Peyer's patch (tissue), 4 donors: ENCODE measurements around the gene MAN1A1. TPM values are rescaled to one million over a fixed set of nuclear protein-coding genes. Genes with fewer than 3 reads are reported as not detected.

Experiments used
- DNase-seq, 3 donors: peaks; one replicate each; pipeline ENCODE4 v3.0.0-alpha.2; 2017 to 2019
- H3K27ac ChIP-seq, 4 donors: fragments of 200-600 bp; sonication (generic); one replicate each; pipeline ENCODE4 v1.5.1; 2016 to 2019
- H3K27me3 ChIP-seq, 2 donors: fragments of 200-600 bp; sonication (generic); one replicate each; pipeline ENCODE4 v1.5.1; 2019
- H3K36me3 ChIP-seq, 3 donors: fragments of 200-600 bp; sonication (generic); one replicate each; pipeline ENCODE4 v1.5.1; 2016 to 2019
- H3K4me1 ChIP-seq, 4 donors: fragments of 200-600 bp; sonication (generic); one replicate each; pipeline ENCODE4 v1.5.1; 2016 to 2019
- H3K4me3 ChIP-seq, 4 donors: fragments of 200-600 bp; sonication (generic); 1 replicate in 3 of 4; 2 replicates in 1 of 4; pipeline ENCODE4 v1.5.1; 2016 to 2019; ENCODE audit warnings: mild to moderate bottlenecking in 1 of 4
- H3K9me3 ChIP-seq, 4 donors: fragments of 200-600 bp; sonication (generic); one replicate each; pipeline ENCODE4 v1.5.1; 2016 to 2019; ENCODE audit warnings: mild to moderate bottlenecking in 1 of 4
- POLR2A ChIP-seq, 2 donors: fragments of 450-650 bp; IDR thresholded peaks; one replicate each; pipeline ENCODE4 v1.5.1; 2017; ENCODE audit warnings: antibody characterized with exemption in 2 of 2, mild to moderate bottlenecking in 2 of 2, moderate library complexity in 2 of 2
- total RNA-seq, 4 donors: library from RNA; depleted of rRNA; stranded (reverse); fragments of >200 nt; gene quantifications; one replicate each; pipeline ENCODE4 v1.1.0, GENCODE V29; 2016
- TF ChIP-seq, protein P1 (sequence below), 6 experiments: fragments of 450-650 bp in 4 of 6; fragments of 200-600 bp in 2 of 6; sonication (generic) in 1 of 6; IDR thresholded peaks; one replicate each; pipeline ENCODE4 v1.5.1; 2017 to 2019; ENCODE audit warnings: antibody characterized with exemption in 6 of 6, mild to moderate bottlenecking in 3 of 6, moderate library complexity in 1 of 6

MAN1A1 gene
- total RNA-seq, 4 donors from 2014 or later: 43.7 to 158 (median 103) TPM

DNA sequence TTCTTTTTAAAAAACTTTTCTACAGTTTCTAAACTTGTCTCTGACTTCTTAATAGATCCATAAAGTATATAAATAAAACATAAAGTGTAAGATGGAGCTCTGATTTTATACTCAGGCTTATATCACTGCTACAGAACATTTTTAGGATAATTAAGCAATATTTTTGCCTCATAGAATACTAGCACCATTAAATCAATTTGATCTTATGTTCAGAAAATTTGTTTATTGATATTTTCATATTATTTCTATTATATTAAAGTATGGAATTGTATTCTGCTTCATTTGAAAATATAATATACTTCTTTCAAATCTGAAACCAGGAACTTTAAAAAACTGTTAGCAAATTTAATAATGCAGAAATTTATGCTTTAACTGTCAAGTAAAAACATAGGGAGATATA, 106.5 kb downstream of the MAN1A1 start:
- TF ChIP-seq POLR2A (IDR thresholded peaks at IDR 0.05): no peak
- TF ChIP-seq, protein P1, sequence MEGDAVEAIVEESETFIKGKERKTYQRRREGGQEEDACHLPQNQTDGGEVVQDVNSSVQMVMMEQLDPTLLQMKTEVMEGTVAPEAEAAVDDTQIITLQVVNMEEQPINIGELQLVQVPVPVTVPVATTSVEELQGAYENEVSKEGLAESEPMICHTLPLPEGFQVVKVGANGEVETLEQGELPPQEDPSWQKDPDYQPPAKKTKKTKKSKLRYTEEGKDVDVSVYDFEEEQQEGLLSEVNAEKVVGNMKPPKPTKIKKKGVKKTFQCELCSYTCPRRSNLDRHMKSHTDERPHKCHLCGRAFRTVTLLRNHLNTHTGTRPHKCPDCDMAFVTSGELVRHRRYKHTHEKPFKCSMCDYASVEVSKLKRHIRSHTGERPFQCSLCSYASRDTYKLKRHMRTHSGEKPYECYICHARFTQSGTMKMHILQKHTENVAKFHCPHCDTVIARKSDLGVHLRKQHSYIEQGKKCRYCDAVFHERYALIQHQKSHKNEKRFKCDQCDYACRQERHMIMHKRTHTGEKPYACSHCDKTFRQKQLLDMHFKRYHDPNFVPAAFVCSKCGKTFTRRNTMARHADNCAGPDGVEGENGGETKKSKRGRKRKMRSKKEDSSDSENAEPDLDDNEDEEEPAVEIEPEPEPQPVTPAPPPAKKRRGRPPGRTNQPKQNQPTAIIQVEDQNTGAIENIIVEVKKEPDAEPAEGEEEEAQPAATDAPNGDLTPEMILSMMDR (IDR thresholded peaks at IDR 0.05): no peak
- Histone ChIP-seq H3K27ac (no peak overlapping the region), H3K4me3 (no peak overlapping the region), H3K9me3 (no peaks in the 10 kb centered on the region), H3K4me1 (peaks cover 0 to 11% (median 0%) of the 10 kb centered on the region in 4 donors), H3K36me3 (peaks cover 0 to 20% (median 0%) of the 10 kb centered on the region in 3 donors), H3K27me3 (no peaks in the 10 kb centered on the region)
- DNase-seq: no peak

DNA sequence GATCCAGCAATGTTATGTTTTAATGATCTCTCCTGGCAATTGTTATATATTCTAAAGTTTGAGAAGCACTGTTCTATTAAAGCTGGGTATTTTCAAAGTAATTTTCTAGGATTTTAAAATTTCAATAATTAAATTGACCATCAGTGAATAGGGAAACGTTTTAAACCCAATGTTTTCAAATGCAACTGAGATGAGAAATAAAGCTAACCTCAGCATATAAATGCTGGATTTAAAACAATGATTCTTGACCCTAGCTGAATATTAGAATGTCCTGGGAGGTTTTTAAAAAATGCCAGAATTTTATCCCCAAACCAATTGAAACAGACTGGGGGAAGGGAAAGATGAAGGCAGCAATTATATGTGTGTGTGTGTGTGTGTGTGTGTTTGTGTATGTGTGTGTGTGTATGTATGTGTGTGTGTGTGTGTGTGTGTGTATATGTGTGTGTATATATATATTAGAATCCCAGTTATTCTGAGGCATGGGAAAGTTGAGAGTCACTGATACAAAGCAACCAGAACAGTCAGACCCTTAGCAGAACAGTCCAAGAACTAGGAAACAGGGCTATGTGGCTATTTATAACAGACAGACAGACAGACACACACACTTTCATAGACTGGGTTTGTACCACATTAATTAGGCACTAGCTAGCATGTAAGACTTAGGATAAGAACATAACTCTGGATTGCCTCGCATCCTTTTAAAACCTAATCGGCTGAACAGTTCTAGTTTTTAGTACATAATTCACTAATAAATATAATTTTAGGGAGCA, 107.8 kb downstream of the MAN1A1 start:
- Histone ChIP-seq H3K4me1 (peaks cover 0 to 11% (median 0%) of the 10 kb centered on the region in 4 donors), H3K4me3 (no peak overlapping the region), H3K9me3 (no peaks in the 10 kb centered on the region), H3K36me3 (peaks cover 0 to 8% (median 0%) of the 10 kb centered on the region in 3 donors), H3K27ac (peak overlapping the region in 2 of 4 donors; percentile 15 to 40), H3K27me3 (no peaks in the 10 kb centered on the region)
- TF ChIP-seq POLR2A (IDR thresholded peaks at IDR 0.05): no peak
- TF ChIP-seq, protein P1 (IDR thresholded peaks at IDR 0.05): no peak
- no peak for DNase-seq

DNA sequence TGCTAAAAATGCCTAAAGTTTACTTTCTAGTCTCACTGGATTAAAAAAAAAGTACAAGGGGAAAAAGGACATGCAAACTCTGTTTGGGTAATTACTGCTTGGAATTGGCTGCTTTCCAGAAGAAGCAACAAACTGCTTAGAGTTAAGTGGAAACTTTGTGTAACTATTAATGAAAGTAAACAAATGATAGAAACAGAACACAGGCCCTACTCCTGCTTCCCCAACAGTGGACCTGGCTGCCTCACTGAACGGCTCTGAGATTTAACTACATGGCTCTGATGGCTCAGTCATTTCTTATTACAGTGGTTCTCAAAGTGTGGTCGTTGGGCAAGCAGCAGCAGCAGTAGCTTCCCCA, 108.5 kb downstream of the MAN1A1 start:
- no peak overlapping the region for H3K4me3 ChIP-seq
- DNase-seq: peak in 1 of 3 donors; percentile 49
- H3K9me3 ChIP-seq: no peaks in the 10 kb centered on the region
- peaks cover 0 to 11% (median 0%) of the 10 kb centered on the region in 4 donors for H3K4me1 ChIP-seq
- H3K27ac ChIP-seq: peak overlapping the region in 2 of 4 donors; percentile 15 to 40
- peaks cover 0 to 5% (median 0%) of the 10 kb centered on the region in 3 donors for H3K36me3 ChIP-seq
- TF ChIP-seq, protein P1 (IDR thresholded peaks at IDR 0.05): no peak
- no peak for TF ChIP-seq POLR2A (IDR thresholded peaks at IDR 0.05)
- no peaks in the 10 kb centered on the region for H3K27me3 ChIP-seq

DNA sequence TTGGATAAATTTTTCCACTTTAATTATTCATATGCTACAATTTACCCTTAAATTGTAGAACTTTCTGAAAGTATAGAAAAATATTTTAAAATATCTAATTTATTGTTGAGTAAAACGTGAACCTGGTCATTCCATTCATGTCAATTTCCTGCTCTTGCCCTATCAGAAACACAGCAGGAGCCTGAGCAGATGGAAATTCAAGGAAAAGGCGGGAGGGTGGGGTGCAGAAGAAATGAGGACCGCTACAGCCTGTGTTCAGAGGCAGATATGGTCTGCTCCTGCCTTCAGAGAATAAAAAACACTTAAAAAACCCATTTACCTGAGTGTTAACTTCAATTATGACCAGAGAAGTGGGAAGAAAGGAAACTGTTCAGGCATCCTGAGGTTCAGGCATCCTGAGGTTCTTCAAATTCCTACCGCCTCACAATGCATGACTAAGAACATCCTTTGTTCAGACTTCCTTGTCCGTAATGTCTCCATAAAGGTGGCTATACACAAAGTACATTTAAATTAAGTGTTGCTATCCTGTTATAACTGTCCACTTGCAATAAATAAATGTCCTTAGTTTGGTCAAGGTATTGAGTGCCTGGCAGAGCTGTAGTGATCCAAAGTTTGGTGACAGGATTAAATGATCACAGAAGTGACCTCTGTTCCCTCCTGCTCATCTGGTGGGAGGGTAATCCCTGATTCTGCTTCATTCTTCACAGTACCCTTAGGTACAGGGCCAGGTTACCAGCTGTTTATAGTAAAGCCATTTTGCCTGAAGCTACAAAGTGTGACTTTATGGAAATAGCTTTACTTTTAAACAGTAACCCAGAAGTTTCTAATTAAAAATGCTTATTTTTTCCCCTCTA, 109.1 kb downstream of the MAN1A1 start:
- H3K4me1 ChIP-seq: peaks cover 0 to 11% (median 0%) of the 10 kb centered on the region in 4 donors
- no peak for DNase-seq
- H3K27ac ChIP-seq: peak overlapping the region in 2 of 4 donors; percentile 15 to 33
- no peaks in the 10 kb centered on the region for H3K9me3 ChIP-seq
- no peak overlapping the region for H3K4me3 ChIP-seq
- H3K27me3 ChIP-seq: no peaks in the 10 kb centered on the region
- peaks cover 0 to 7% (median 0%) of the 10 kb centered on the region in 3 donors for H3K36me3 ChIP-seq
- TF ChIP-seq POLR2A (IDR thresholded peaks at IDR 0.05): no peak
- TF ChIP-seq, protein P1 (IDR thresholded peaks at IDR 0.05): no peak

DNA sequence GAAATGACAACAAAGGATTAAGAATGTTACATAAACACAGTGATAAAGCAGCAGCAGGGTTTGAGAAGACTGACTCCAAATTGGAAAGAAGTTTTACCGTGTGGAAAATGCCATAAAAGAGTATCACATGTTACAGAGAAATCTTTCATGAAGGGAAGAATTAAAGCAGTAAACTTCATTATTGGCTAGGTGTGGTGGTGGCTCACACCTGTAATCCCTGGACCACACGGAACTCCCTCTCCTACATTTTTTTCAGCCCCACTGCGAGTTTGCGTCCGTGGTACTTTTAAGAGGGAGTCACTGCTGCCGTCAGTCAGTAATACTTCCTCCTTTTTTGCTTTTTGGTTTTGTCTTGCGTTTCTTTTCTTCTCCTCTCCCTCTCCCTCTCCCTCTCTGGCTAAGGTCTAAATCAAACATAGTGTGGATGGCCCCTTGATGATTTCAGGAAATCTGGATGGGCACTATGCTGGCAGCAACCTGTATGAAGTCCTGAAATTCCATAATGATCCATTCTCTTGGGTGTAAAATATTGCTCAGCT, 112.3 kb downstream of the MAN1A1 start:
- Histone ChIP-seq H3K36me3 (peaks cover 0 to 7% (median 0%) of the 10 kb centered on the region in 3 donors), H3K4me1 (peaks cover 0 to 15% (median 0%) of the 10 kb centered on the region in 4 donors), H3K9me3 (no peaks in the 10 kb centered on the region), H3K4me3 (no peak overlapping the region), H3K27ac (no peak overlapping the region), H3K27me3 (no peaks in the 10 kb centered on the region)
- DNase-seq: no peak
- TF ChIP-seq, protein P1 (IDR thresholded peaks at IDR 0.05): no peak
- no peak for TF ChIP-seq POLR2A (IDR thresholded peaks at IDR 0.05)
